Lower leg skin (tissue), 3 donors: ENCODE data around the gene C1orf210.

Source experiments
- CTCF ChIP-seq, 3 donors: fragments of 450-650 bp; IDR thresholded peaks; one replicate each; pipeline ENCODE4 v1.5.1; 2016; ENCODE audit warnings: antibody characterized with exemption in 3 of 3, mild to moderate bottlenecking in 3 of 3, moderate library complexity in 2 of 3
- POLR2A ChIP-seq, 2 donors: fragments of 450-650 bp; IDR thresholded peaks; one replicate each; pipeline ENCODE4 v1.6.1; 2016 to 2017; ENCODE audit warnings: antibody characterized with exemption in 2 of 2, mild to moderate bottlenecking in 1 of 2, moderate library complexity in 1 of 2

GRCh38 chr1:43255438-43256210 lies 29.8 kb downstream of the C1orf210 start:
- TF ChIP-seq POLR2A (IDR thresholded peaks at IDR 0.05) (no peak), CTCF (IDR thresholded peaks at IDR 0.05) (no peak)
